SJCRH30 (cell line): ENCODE results near the gene CACNA1B. TPM values are rescaled to one million over a fixed set of nuclear protein-coding genes. Genes with fewer than 3 reads are reported as not detected.

ENCODE experiments used
- DNase-seq, 2 experiments: peaks; one replicate each; pipeline ENCODE4 v3.0.0-alpha.2; 2015 to 2020
- H3K27ac ChIP-seq: fragments of 250-450 bp; sonication (Bioruptor Pico); 2 replicates; pipeline ENCODE4 v1.5.1; 2020; ENCODE audit warnings: mild to moderate bottlenecking, moderate library complexity
- H3K27me3 ChIP-seq: fragments of 250-450 bp; sonication (Bioruptor Pico); 2 replicates; pipeline ENCODE4 v1.5.1; 2020; ENCODE audit warnings: mild to moderate bottlenecking, moderate library complexity
- H3K36me3 ChIP-seq: fragments of 250-450 bp; sonication (Bioruptor Pico); 2 replicates; pipeline ENCODE4 v1.5.1; 2020; ENCODE audit warnings: mild to moderate bottlenecking, moderate library complexity
- H3K4me1 ChIP-seq: fragments of 250-450 bp; sonication (Bioruptor Pico); 2 replicates; pipeline ENCODE4 v1.5.1; 2020; ENCODE audit warnings: mild to moderate bottlenecking, moderate library complexity
- H3K4me3 ChIP-seq: fragments of 250-450 bp; sonication (Bioruptor Pico); 2 replicates; pipeline ENCODE4 v1.5.1; 2020; ENCODE audit warnings: mild to moderate bottlenecking, moderate library complexity
- H3K9me3 ChIP-seq: fragments of 250-450 bp; sonication (Bioruptor Pico); replicated peaks from 2 replicates; pipeline ENCODE4 v1.5.1; 2020; ENCODE audit warnings: mild to moderate bottlenecking, moderate library complexity
- total RNA-seq: library from RNA; depleted of rRNA; stranded (reverse); fragments of >200 nt; shearing (Covaris generic); gene quantifications from 2 replicates; pipeline ENCODE4 v1.2.3, GENCODE V29; 2014

Gene CACNA1B
- total RNA-seq, 1 experiment from 2014 or later = 0.02 TPM

- Histone ChIP-seq H3K9me3 (no peaks in the 10 kb centered on the region), H3K27ac (no peak overlapping the region), H3K4me1 (peaks cover 16% of the 10 kb centered on the region; the same call in 1 of the 2 replicates), H3K4me3 (no peak overlapping the region), H3K27me3 (no peaks in the 10 kb centered on the region), H3K36me3 (no peaks in the 10 kb centered on the region)
- DNase-seq = no peak
Observed at GRCh38 chr9:137916540-137916939, 39.0 kb downstream of the CACNA1B start.

DNA sequence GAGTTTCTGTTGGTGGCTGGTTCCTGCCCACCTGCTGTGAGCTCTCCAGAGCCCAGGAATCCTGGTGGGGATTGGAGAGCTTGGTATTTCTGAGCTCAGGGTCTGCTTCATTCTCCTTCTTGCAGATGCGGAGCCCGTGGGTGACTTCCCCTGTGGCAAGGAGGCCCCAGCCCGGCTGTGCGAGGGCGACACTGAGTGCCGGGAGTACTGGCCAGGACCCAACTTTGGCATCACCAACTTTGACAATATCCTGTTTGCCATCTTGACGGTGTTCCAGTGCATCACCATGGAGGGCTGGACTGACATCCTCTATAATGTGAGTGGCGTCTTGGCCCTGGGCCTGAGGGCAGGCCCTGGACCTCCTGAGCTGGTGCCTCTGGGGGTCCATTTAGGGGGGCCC is 39.5 kb downstream of the CACNA1B start:
- Histone ChIP-seq H3K9me3 (no peaks in the 10 kb centered on the region), H3K36me3 (no peaks in the 10 kb centered on the region), H3K27ac (no peak overlapping the region), H3K4me3 (no peak overlapping the region), H3K27me3 (no peaks in the 10 kb centered on the region), H3K4me1 (peaks cover 16% of the 10 kb centered on the region; the same call in 1 of the 2 replicates)
- DNase-seq = no peak

- Histone ChIP-seq H3K27me3 (no peaks in the 10 kb centered on the region), H3K4me1 (peaks cover 16% of the 10 kb centered on the region; the same call in 1 of the 2 replicates), H3K9me3 (no peaks in the 10 kb centered on the region), H3K4me3 (no peak overlapping the region), H3K36me3 (no peaks in the 10 kb centered on the region), H3K27ac (no peak overlapping the region)
- DNase-seq = no peak
Observed at GRCh38 chr9:137917795-137918194, 40.2 kb downstream of the CACNA1B start.

DNA sequence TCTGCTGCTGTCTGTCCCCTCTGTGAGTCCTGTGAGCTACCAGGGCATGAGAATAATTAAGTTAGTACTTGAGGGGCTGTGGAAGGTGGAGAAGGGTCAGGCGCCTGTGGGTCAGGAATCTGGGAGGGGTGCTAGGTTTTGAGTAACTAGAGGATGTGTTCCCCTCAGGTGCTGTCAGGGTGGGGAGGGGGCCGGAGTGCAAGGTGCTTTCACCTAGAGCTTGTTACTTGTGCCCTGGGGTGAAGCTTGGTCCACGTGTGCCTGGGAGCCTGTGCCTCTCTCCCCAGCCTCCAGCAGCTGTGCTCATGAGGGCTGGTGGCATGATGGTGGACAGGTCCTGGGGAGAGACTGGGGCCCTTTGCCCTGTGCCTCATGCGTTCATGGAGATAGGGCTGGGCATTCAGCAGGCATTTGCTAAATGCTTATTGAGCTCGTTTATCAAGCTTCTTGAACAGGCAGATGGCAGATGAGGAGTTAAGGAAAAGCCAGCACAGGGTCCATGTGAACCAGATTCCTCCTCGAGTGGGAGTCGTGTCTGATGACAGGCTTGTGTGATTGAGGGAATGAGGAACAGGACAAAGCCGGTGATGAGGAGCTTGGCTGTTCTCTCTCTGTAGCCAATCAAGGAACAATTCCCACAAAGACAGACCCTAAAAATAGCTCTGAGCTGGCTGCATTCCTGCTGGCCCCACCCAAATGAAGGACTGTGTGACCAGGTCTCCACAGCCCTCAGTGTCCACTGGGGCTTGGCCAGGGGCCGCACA is 40.9 kb downstream of the CACNA1B start:
- DNase-seq = peak in 1 of 2 experiments; percentile 9
- no peaks in the 10 kb centered on the region for H3K36me3 ChIP-seq
- H3K4me1 ChIP-seq = peaks cover 16% of the 10 kb centered on the region; the same call in 1 of the 2 replicates
- no peak overlapping the region for H3K27ac ChIP-seq
- H3K4me3 ChIP-seq = no peak overlapping the region
- no peaks in the 10 kb centered on the region for H3K27me3 ChIP-seq
- H3K9me3 ChIP-seq = no peaks in the 10 kb centered on the region

DNA sequence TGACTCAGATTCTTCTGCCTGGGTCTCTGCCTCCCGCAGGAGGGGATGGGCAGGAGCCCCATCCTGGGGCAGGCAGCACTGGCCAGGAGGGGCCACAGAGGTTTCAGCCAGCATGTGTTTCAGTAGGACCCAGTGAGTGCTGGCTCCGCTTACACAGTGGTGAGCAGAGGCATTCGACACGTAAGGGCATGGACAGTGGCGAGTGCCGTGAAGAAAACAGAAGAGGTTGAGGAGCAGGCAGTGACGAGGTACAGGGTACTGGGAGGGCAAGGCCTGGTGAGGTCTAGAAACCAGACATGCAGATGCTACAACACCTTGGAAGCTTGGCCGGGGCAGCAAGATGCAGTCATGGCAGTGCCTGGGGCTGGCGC is 41.5 kb downstream of the CACNA1B start:
- H3K9me3 ChIP-seq = no peaks in the 10 kb centered on the region
- no peak overlapping the region for H3K4me3 ChIP-seq
- H3K27ac ChIP-seq = peak overlapping the region; percentile 23; the same call in 1 of the 2 replicates
- no peak for DNase-seq
- H3K27me3 ChIP-seq = no peaks in the 10 kb centered on the region
- H3K4me1 ChIP-seq = peaks cover 16% of the 10 kb centered on the region; the same call in 1 of the 2 replicates
- no peaks in the 10 kb centered on the region for H3K36me3 ChIP-seq

GRCh38 chr9:137919649-137920141 is 42.1 kb downstream of the CACNA1B start:
- H3K9me3 ChIP-seq = no peaks in the 10 kb centered on the region
- H3K27ac ChIP-seq = peak overlapping the region; percentile 23
- H3K27me3 ChIP-seq = no peaks in the 10 kb centered on the region
- H3K4me1 ChIP-seq = peaks cover 16% of the 10 kb centered on the region; the same call in 1 of the 2 replicates
- peak; percentile 74 to 76 for DNase-seq
- H3K4me3 ChIP-seq = no peak overlapping the region
- H3K36me3 ChIP-seq = no peaks in the 10 kb centered on the region

GRCh38 chr9:137920753-137921152 is 43.2 kb downstream of the CACNA1B start:
- H3K4me3 ChIP-seq = no peak overlapping the region
- H3K9me3 ChIP-seq = no peaks in the 10 kb centered on the region
- no peak overlapping the region for H3K27ac ChIP-seq
- no peak for DNase-seq
- H3K36me3 ChIP-seq = no peaks in the 10 kb centered on the region
- peaks cover 16% of the 10 kb centered on the region; the same call in 1 of the 2 replicates for H3K4me1 ChIP-seq
- H3K27me3 ChIP-seq = no peaks in the 10 kb centered on the region

DNA sequence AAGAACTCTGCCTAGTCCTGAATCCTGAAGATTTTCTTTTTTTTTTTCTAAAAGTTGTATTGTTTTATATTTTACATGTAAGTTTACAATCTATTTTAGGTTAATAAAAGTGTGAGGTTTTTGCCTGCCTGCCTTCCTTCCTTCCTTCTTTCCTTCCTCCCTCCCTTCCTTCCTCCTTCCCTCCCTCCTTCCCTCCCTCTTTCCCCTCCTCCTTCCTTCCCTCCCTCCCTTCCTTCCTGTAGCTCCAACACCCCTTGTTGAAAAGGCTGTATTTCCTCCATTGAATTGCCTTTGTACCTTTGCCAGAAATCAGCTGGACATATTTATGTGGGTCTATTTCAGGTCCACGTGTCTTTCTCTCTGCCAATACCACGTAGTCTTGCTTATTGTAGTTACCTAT is 46.6 kb downstream of the CACNA1B start:
- no peaks in the 10 kb centered on the region for H3K36me3 ChIP-seq
- no peak overlapping the region for H3K4me3 ChIP-seq
- no peak for DNase-seq
- H3K27me3 ChIP-seq = no peaks in the 10 kb centered on the region
- H3K9me3 ChIP-seq = no peaks in the 10 kb centered on the region
- H3K27ac ChIP-seq = no peak overlapping the region
- peaks cover 10% of the 10 kb centered on the region; the same call in 1 of the 2 replicates for H3K4me1 ChIP-seq

DNA sequence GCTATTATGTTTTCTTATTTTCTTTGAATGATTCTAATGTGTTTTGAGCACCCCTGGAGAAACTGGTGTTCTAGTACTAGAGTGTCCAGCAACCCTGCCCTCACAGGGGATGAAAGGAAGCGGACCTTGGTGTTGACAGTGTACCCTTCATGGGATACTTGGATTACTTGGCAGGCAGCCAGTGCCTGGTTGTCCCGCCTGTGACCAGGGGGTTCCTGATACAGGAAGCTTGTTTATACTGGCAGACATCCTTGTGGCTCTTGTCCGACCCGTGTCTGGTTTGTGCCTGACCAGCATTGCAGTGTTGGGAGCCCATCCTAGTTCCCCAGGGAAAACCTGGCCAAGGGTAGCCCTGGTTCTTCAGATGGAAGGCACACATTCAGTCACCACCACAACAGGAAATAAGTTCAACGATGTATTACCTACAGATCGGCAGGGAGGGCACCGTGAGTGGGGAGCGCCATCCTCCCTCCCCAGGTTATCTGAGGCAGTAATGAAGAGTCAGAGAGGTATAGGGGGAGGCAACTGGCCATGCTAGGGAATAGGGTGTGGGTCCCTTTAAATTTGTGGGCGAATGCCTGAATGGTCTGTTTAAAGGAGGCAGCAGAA is 47.3 kb downstream of the CACNA1B start:
- peak in 1 of 2 experiments; percentile 30 for DNase-seq
- peaks cover 3% of the 10 kb centered on the region; the same call in 1 of the 2 replicates for H3K4me1 ChIP-seq
- H3K9me3 ChIP-seq = no peaks in the 10 kb centered on the region
- no peaks in the 10 kb centered on the region for H3K27me3 ChIP-seq
- no peaks in the 10 kb centered on the region for H3K36me3 ChIP-seq
- no peak overlapping the region for H3K27ac ChIP-seq
- H3K4me3 ChIP-seq = no peak overlapping the region

DNA sequence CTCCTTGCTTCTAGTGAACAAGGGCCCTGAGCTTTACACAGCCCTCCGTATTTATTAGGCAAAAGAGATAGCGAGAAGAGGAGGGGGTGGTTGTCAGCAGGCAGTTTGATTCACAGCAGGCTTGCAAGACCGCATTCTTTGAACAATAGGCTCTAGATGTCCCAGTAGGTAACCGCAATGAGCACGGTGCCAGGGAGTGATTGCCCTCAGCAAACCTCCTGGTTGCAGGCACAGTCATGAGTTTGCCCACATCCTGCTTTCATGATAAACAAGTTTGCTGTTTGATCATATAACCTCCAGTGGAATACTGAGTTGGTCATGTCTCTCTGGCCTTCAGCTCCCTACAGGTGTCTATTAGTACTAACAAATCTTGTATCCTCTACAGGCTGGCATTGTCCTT is 66.1 kb downstream of the CACNA1B start:
- H3K27ac ChIP-seq = no peak overlapping the region
- no peaks in the 10 kb centered on the region for H3K4me1 ChIP-seq
- peaks cover 18% of the 10 kb centered on the region for H3K9me3 ChIP-seq
- no peak for DNase-seq
- H3K36me3 ChIP-seq = no peaks in the 10 kb centered on the region
- H3K4me3 ChIP-seq = no peak overlapping the region
- no peaks in the 10 kb centered on the region for H3K27me3 ChIP-seq

DNA sequence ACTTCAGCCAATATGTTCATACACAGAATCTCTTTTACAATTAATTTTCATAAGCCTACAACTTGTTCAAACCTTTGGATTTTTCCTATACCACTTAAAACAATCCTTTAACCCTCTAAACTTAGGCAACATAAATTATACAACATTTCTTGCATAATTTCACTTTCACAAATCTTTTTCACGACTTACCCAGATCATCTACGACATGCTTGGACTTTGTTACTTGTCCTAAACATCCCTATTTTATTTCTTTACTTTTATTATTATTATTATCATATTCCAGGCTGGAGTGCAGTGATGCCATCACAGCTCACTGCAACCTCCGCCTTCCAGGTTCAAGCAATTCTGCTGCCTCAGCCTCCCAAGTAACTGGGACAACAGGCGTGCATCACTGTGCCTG is 68.0 kb downstream of the CACNA1B start:
- H3K9me3 ChIP-seq = peaks cover 16% of the 10 kb centered on the region
- no peak overlapping the region for H3K27ac ChIP-seq
- DNase-seq = no peak
- H3K4me3 ChIP-seq = no peak overlapping the region
- no peaks in the 10 kb centered on the region for H3K36me3 ChIP-seq
- H3K4me1 ChIP-seq = no peaks in the 10 kb centered on the region
- H3K27me3 ChIP-seq = no peaks in the 10 kb centered on the region

- H3K9me3 ChIP-seq = peaks cover 12% of the 10 kb centered on the region; the same call in 1 of the 2 replicates
- no peaks in the 10 kb centered on the region for H3K27me3 ChIP-seq
- DNase-seq = no peak
- H3K27ac ChIP-seq = no peak overlapping the region
- no peaks in the 10 kb centered on the region for H3K4me1 ChIP-seq
- no peak overlapping the region for H3K4me3 ChIP-seq
- no peaks in the 10 kb centered on the region for H3K36me3 ChIP-seq
Observed at GRCh38 chr9:137946993-137947392, 69.4 kb downstream of the CACNA1B start.

DNA sequence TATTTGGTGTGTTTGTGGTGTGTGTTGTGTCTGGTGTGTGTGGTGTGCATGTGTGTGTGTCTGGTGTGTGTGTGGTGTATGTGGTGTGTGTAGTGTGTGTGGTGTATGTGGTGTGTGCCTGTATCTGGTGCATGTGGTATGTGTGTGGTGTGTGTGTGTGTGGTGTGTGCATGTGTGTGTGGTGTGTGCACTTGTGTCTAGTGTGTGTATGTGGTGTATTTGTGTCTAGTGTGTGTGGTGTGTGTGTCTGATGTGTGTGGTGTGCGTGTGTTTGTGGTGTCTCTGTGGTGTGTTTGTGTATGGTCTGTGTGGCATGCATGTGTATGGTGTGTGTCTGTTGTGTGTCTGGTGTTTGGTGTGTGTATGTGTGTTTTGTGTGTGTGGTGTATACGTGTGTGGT is 71.1 kb downstream of the CACNA1B start:
- DNase-seq = no peak
- Histone ChIP-seq H3K36me3 (no peaks in the 10 kb centered on the region), H3K27ac (no peak overlapping the region), H3K4me3 (no peak overlapping the region), H3K9me3 (peaks cover 12% of the 10 kb centered on the region; the same call in 1 of the 2 replicates), H3K27me3 (no peaks in the 10 kb centered on the region), H3K4me1 (no peaks in the 10 kb centered on the region)

- H3K36me3 ChIP-seq = no peaks in the 10 kb centered on the region
- DNase-seq = no peak
Observed at GRCh38 chr9:137949260-137949659, 71.7 kb downstream of the CACNA1B start.

DNA sequence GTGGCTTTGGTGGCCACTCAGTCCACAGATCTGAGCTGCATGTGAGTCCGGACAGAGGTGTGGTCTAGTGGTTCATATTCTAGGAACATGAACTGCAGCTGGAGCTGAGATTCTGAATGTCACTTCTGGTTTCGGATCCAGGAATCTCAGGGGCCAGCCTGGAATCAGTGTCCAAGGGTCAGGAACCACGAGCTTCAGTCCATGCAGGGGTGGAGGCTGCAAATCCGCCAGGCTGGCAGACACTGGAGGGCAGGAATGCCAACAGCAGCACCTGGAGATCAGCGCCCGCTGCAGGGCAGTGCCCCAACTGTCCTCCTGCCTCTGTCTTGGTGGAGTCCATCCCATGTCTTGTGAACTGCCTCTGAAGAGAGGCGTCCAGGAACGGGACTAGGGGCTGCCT is 73.5 kb downstream of the CACNA1B start:
- H3K27ac ChIP-seq = no peak overlapping the region
- DNase-seq = no peak
- H3K27me3 ChIP-seq = no peaks in the 10 kb centered on the region; the same call in 1 of the 2 replicates
- no peaks in the 10 kb centered on the region for H3K36me3 ChIP-seq
- 0 out of 2 replicates have a peak, but pooled peaks cover 3% of the 10 kb centered on the region for H3K9me3 ChIP-seq
- no peaks in the 10 kb centered on the region for H3K4me1 ChIP-seq
- no peak overlapping the region for H3K4me3 ChIP-seq

More at GRCh38 chr9:137949260-137949659, 71.7 kb downstream of the CACNA1B start:
- H3K27ac ChIP-seq = no peak overlapping the region
- no peaks in the 10 kb centered on the region for H3K4me1 ChIP-seq
- peaks cover 8% of the 10 kb centered on the region; the same call in 1 of the 2 replicates for H3K9me3 ChIP-seq
- H3K4me3 ChIP-seq = no peak overlapping the region
- H3K27me3 ChIP-seq = no peaks in the 10 kb centered on the region
